Epithelial cell of esophagus (primary cell): ENCODE results near the gene AKAP10.
A peak's percentile ranks its signal among the peaks of the same experiment; 100 is the strongest.

Experiments used
- DNase-seq: peaks from one replicate; pipeline ENCODE4 v3.0.0; 2010; ENCODE audit warnings: low read depth
- H3K4me3 ChIP-seq: 2 replicates; pipeline ENCODE4 v1.5.1; 2011; ENCODE audit warnings: mild to moderate bottlenecking, low read length, control low read depth
- TF ChIP-seq, protein P1 (sequence below): IDR thresholded peaks from 2 replicates; pipeline ENCODE4 v1.5.1; 2011; ENCODE audit warnings: low read depth, mild to moderate bottlenecking, low read length, control low read depth, inconsistent platforms; ENCODE audit not compliant: insufficient read depth; ENCODE audit errors: missing control alignments

AKAP10 gene

DNA sequence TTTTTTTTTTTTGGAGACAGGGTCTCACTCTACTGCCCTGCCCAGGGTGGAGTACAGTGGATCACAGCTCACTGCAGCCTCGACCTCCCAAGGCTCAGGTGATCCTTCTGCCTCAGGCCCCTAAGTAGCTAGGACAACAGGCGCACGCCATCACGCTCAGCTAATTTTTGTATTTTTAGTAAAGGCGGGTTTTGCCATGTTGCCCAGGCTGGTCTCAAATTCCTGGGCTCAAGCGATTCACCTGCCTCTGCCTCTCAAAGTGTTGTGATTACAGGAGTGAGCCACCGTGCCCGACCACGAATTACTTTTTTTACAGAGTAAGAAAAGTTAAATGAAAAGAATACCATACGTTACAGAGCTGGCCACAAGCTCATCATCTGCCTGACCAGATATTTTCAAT is 38.9 kb downstream of the AKAP10 start:
- no peak overlapping the region for H3K4me3 ChIP-seq
- TF ChIP-seq, protein P1, sequence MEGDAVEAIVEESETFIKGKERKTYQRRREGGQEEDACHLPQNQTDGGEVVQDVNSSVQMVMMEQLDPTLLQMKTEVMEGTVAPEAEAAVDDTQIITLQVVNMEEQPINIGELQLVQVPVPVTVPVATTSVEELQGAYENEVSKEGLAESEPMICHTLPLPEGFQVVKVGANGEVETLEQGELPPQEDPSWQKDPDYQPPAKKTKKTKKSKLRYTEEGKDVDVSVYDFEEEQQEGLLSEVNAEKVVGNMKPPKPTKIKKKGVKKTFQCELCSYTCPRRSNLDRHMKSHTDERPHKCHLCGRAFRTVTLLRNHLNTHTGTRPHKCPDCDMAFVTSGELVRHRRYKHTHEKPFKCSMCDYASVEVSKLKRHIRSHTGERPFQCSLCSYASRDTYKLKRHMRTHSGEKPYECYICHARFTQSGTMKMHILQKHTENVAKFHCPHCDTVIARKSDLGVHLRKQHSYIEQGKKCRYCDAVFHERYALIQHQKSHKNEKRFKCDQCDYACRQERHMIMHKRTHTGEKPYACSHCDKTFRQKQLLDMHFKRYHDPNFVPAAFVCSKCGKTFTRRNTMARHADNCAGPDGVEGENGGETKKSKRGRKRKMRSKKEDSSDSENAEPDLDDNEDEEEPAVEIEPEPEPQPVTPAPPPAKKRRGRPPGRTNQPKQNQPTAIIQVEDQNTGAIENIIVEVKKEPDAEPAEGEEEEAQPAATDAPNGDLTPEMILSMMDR, result no peak
- DNase-seq, result no peak

GRCh38 chr17:19937522-19937921 is 40.1 kb downstream of the AKAP10 start:
- DNase-seq, result no peak
- TF ChIP-seq, protein P1, result no peak
- no peak overlapping the region for H3K4me3 ChIP-seq

- peak; percentile 59 for DNase-seq
- H3K4me3 ChIP-seq, result no peak overlapping the region
- TF ChIP-seq, protein P1, result no peak
These were observed 42.5 kb downstream of the AKAP10 start for GRCh38 chr17:19935169-19935568.

DNA sequence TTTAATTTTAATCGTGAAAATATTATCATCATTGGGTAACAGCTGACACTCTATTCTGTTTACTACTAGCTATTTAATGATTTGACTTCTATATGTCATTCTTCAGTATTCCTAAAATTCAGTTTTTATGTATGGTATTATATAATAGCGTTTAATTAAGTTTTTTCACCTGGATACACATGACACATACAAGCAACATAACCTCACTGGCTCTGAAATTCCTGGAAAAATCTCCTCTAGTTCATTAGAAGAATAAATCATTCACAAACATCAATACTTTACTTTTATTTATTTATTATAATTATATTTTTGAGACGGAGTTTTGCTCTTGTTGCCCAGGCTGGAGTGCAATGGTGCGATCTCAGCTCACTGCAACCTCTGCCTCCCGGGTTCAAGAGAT is 44.0 kb downstream of the AKAP10 start:
- TF ChIP-seq, protein P1, result no peak
- DNase-seq, result no peak
- H3K4me3 ChIP-seq, result no peak overlapping the region

DNA sequence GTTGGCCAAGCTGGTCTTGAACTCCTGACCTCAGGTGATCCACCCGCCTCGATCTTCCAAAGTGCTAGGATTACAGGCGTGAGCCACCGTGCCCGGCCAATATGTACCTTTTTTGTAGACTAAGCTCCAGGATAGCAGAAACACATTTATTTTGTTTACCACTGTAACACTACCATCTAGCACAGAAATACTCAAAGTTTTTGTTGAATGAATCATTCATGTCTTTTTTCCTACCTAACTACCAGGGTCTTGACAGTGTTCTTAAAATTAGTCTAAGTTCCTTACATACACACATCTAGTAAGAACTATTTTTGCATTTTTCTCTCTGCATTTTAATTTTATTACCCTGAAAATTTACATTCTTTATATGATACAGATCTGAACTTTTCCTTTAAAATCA is 44.4 kb downstream of the AKAP10 start:
- no peak overlapping the region for H3K4me3 ChIP-seq
- DNase-seq, result no peak
- TF ChIP-seq, protein P1, result no peak

DNA sequence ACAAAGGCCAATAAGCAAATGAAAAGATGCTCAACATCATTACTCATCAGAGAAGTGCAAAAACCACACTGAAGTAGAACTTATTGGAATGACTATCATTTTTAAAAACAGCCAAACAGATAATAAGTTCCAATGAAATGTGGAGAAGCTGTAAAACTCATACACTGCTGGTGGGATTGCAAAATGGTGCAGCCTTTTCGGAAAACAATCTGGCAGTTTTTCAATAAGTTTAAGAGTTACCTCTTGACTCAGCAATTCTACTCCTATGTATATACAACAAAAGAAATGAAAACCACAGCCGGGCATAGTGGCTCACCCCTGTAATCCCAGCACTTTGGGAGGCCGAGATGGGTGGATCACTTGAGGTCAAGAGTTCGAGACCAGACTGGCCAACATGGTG is 49.3 kb downstream of the AKAP10 start:
- no peak overlapping the region for H3K4me3 ChIP-seq
- TF ChIP-seq, protein P1, result no peak
- no peak for DNase-seq

GRCh38 chr17:19915245-19915978 is 62.2 kb downstream of the AKAP10 start:
- DNase-seq, result no peak
- H3K4me3 ChIP-seq, result no peak overlapping the region
- TF ChIP-seq, protein P1, result no peak
